ENCODE data around the gene RPL27.

RPL27 gene

GRCh38 chr17:43051969-43052368 is 53.8 kb downstream of the RPL27 start:
- no peak for DNase-seq (ENCODE audit: low spot score)

All from cerebellar cortex (tissue), 1 donor.